Body of pancreas (tissue), 4 donors: ENCODE data around the gene MAML3. TPM values are rescaled to one million over a fixed set of nuclear protein-coding genes. Genes with fewer than 3 reads are reported as not detected.

ENCODE experiments used
- ATAC-seq: fragments of 150-250 bp; one replicate; pipeline ENCODE4 v1.9.1; 2016
- DNase-seq, 4 donors: peaks; one replicate each; pipeline ENCODE4 v3.0.0-alpha.2; 2019
- H3K27ac ChIP-seq, 4 donors: fragments of 200-600 bp; sonication (generic); 1 replicate in 3 of 4; 2 replicates in 1 of 4; pipeline versions ENCODE4 v1.5.1 to v1.6.1; 2016 to 2019; ENCODE audit warnings: mild to moderate bottlenecking in 1 of 4, mixed read lengths in 1 of 4, moderate library complexity in 1 of 4
- H3K27me3 ChIP-seq, 2 donors: fragments of 200-600 bp; sonication (generic); one replicate each; pipeline ENCODE4 v1.6.0; 2016; ENCODE audit warnings: mild to moderate bottlenecking in 1 of 2
- H3K36me3 ChIP-seq, 2 donors: fragments of 200-600 bp; sonication (generic); replicated peaks in 1 of 2; 2 replicates each; pipeline ENCODE4 v1.5.1; 2016; ENCODE audit warnings: low read depth in 2 of 2; ENCODE audit not compliant: insufficient read depth in 1 of 2
- H3K4me1 ChIP-seq: fragments of 200-600 bp; sonication (generic); one replicate; pipeline ENCODE4 v1.6.0; 2016
- H3K4me3 ChIP-seq, 2 donors: fragments of 200-600 bp; sonication (generic); 1 replicate in 1 of 2; 2 replicates in 1 of 2; pipeline ENCODE4 v1.5.1; 2016 to 2019
- H3K9me3 ChIP-seq, 3 donors: fragments of 200-600 bp; sonication (generic); 1 replicate in 2 of 3; 2 replicates in 1 of 3; pipeline ENCODE4 v1.5.1; 2016
- CTCF ChIP-seq, 7 experiments: fragments of 450-650 bp in 4 of 7; fragments of 200-600 bp in 3 of 7; sonication (generic) in 3 of 7; IDR thresholded peaks; one replicate each; pipeline ENCODE4 v1.5.1; 2016 to 2019; ENCODE audit warnings: antibody characterized with exemption in 7 of 7
- POLR2A ChIP-seq, 3 donors: fragments of 450-650 bp; IDR thresholded peaks; one replicate each; pipeline ENCODE4 v1.6.1; 2016; ENCODE audit warnings: antibody characterized with exemption in 3 of 3, mild to moderate bottlenecking in 2 of 3
- WGBS, 2 donors: methylation state at CpG; one replicate each; pipeline ENCODE4 v1.1.5; 2017; 5-methylcytosine and 5-hydroxymethylcytosine counted together
- intact Hi-C: fragments of 100-400 bp; cut with DNase I; formaldehyde crosslinking; loops from one replicate; pipeline ENCODE4 v1.15.1; 2023
- total RNA-seq, 2 donors: library from RNA; depleted of rRNA; stranded (reverse); fragments of >200 nt; gene quantifications; one replicate each; pipeline ENCODE4 v1.1.0, GENCODE V29; 2016

MAML3 gene
- total RNA-seq, 2 donors from 2014 or later, result 11.2 to 11.4 TPM

DNA sequence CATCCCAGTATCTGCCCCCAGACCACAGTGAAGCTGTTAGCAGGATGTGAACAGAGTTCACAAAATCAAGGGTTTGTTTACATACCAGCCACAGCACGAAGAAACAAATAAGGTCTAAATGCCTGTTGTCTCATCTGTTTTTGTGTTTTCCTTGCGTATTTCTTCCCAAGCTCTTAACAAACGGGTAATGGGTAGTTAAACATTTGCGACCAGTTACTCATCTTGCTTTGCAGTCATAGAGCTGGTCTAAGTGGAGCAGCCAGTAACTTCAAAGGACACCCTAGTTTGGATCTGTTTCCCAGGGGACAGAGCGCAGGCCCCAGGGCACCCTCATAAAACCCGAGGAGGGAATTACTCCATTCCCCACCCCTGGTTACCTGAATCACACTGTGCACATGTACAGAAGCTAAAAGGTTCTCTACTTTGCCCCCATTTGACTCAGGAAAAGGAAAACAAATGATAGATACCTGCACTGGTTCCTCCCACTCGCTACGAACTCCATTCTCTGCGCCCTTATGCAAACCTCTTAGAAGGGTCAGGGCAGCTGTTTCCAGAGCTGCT lies 68.8 kb downstream of the MAML3 start:
- Histone ChIP-seq H3K27me3 (no peaks in the 10 kb centered on the region), H3K9me3 (no peaks in the 10 kb centered on the region), H3K4me1 (peaks cover 1% of the 10 kb centered on the region), H3K36me3 (no peaks in the 10 kb centered on the region), H3K4me3 (no peak overlapping the region), H3K27ac (no peak overlapping the region)
- DNase-seq (no peak), ATAC-seq (no peak)
- intact Hi-C loops, result no loop called here
- TF ChIP-seq CTCF (IDR thresholded peaks at IDR 0.05) (no peak), POLR2A (IDR thresholded peaks at IDR 0.05) (no peak)
- WGBS, 2 donors, result 84 to 87% methylated on average over 9 of the region's 9 CpGs

DNA sequence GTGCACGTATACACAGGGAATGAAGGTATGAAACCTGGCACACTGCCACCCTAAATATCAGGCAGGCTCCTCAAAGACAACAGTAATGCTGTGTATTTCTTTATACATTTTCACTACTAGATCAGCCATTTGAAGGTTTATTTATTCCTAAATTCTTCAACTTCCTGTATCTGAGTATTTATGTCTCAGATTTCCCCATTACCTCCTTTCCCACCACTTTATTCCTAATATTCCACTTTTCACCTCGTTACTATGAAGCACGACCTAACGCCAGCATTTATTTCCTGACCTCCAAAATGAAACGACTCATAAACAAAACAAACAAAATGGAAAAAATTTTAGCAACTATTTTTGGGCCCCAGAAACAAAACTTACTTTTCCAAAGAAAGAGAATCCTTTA lies 69.6 kb downstream of the MAML3 start:
- no peaks in the 10 kb centered on the region for H3K4me1 ChIP-seq
- no peaks in the 10 kb centered on the region for H3K27me3 ChIP-seq
- no peaks in the 10 kb centered on the region for H3K36me3 ChIP-seq
- no peaks in the 10 kb centered on the region for H3K9me3 ChIP-seq
- H3K4me3 ChIP-seq, result no peak overlapping the region
- no peak for TF ChIP-seq CTCF (IDR thresholded peaks at IDR 0.05)
- no peak for DNase-seq
- ATAC-seq, result no peak
- no peak overlapping the region for H3K27ac ChIP-seq
- 66 to 67% methylated on average over 5 of the region's 5 CpGs for WGBS, 2 donors
- intact Hi-C loops, result no loop called here

DNA sequence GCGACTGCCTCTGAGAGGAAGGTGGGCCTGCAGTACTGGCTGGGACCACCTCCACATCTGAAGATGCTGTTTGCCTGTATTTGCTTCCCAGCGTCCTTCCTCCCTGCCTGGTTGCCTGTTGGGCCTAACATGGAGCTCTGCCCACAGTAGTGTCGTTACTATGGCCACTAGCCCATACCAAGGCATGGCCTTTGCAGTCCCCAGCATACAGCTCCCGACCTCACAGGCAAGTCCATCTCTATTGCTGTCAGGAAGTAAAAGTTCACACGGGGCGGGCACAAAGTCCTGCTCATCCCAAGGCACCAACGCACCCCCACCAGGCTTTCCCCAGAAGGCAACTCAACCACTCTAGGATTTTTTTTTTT lies 71.6 kb downstream of the MAML3 start:
- H3K9me3 ChIP-seq, result no peaks in the 10 kb centered on the region
- intact Hi-C loops, result no loop called here
- ATAC-seq, result no peak
- no peak overlapping the region for H3K27ac ChIP-seq
- WGBS, 2 donors, result 94% methylated on average over 7 of the region's 7 CpGs
- no peak for TF ChIP-seq POLR2A (IDR thresholded peaks at IDR 0.05)
- no peak for TF ChIP-seq CTCF (IDR thresholded peaks at IDR 0.05)
- H3K4me1 ChIP-seq, result no peaks in the 10 kb centered on the region
- no peaks in the 10 kb centered on the region for H3K27me3 ChIP-seq
- no peak overlapping the region for H3K4me3 ChIP-seq
- H3K36me3 ChIP-seq, result no peaks in the 10 kb centered on the region
- no peak for DNase-seq

GRCh38 chr4:140081641-140082390 lies 72.2 kb downstream of the MAML3 start:
- intact Hi-C loops, result no loop called here
- Histone ChIP-seq H3K27me3 (no peaks in the 10 kb centered on the region), H3K4me3 (no peak overlapping the region), H3K9me3 (no peaks in the 10 kb centered on the region), H3K36me3 (no peaks in the 10 kb centered on the region), H3K27ac (no peak overlapping the region), H3K4me1 (no peaks in the 10 kb centered on the region)
- TF ChIP-seq POLR2A (IDR thresholded peaks at IDR 0.05), result no peak
- TF ChIP-seq CTCF (IDR thresholded peaks at IDR 0.05), result no peak
- DNase-seq (no peak), ATAC-seq (no peak)
- 80 to 82% methylated on average over 8 of the region's 8 CpGs for WGBS, 2 donors

DNA sequence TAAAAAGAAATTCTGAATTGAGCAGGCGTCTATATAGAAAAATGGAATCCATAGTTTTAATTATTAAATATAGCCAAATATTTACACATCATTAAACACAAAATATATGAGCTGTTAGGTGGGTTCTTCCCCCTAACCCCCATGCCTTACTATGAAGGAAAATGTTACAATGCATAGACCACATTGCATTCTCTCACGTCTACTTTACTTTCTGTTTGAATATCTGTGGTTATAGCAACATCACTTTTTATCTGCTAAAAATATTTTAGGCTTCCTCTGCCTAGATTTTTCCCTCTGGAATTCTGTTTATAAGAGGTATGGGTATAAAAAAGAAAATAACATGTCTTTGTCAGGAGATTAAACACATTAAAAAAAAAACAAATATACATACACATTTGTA lies 73.1 kb downstream of the MAML3 start:
- Histone ChIP-seq H3K4me3 (no peak overlapping the region), H3K4me1 (no peaks in the 10 kb centered on the region), H3K27ac (no peak overlapping the region), H3K9me3 (no peaks in the 10 kb centered on the region), H3K36me3 (no peaks in the 10 kb centered on the region), H3K27me3 (no peaks in the 10 kb centered on the region)
- intact Hi-C loops, result no loop called here
- DNase-seq (no peak), ATAC-seq (no peak)
- TF ChIP-seq CTCF (IDR thresholded peaks at IDR 0.05), result no peak
- TF ChIP-seq POLR2A (IDR thresholded peaks at IDR 0.05), result no peak
- 75 to 85% methylated on average over 2 of the region's 2 CpGs for WGBS, 2 donors
